Measurements from ENCODE around the gene IGSF9. TPM values are rescaled to one million over a fixed set of nuclear protein-coding genes. Genes with fewer than 3 reads are reported as not detected.

Gene IGSF9
- total RNA-seq, 2 donors from 2014 or later: 0.99 TPM; not detected in 1

DNA sequence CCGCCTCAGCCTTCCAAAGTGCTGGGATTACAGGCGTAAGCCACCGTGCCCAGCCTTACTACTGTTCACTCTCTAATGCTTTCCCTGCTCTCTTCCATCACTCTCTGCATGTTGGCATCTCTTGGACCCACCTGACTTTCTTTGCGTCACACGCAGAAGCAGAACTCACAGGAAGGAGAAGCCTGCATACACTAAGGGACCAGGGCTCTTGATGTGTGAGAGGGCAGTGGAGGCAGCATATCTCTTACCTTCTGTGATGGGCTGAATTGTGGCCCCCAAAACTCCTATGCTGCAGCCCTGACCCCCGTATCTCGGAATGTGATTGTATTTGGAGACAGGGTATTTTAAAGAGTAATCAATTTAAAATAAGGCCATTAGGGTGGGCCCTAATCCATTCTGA, 35.4 kb upstream of the IGSF9 start:
- ATAC-seq (ENCODE audit: insufficient number of reproducible peaks, low FRiP score, low read depth) (no peak), DNase-seq (ENCODE audit: low spot score) (no peak)
- Histone ChIP-seq H3K27ac (no peak overlapping the region), H3K4me1 (ENCODE audit: control insufficient read depth in 1 of 2, low read depth in 2 of 2) (no peaks in the 10 kb centered on the region), H3K27me3 (replicated peaks; ENCODE audit: insufficient read depth) (no peaks in the 10 kb centered on the region), H3K4me3 (no peak overlapping the region), H3K9me3 (no peaks in the 10 kb centered on the region), H3K36me3 (no peaks in the 10 kb centered on the region)
- TF ChIP-seq, protein P1, sequence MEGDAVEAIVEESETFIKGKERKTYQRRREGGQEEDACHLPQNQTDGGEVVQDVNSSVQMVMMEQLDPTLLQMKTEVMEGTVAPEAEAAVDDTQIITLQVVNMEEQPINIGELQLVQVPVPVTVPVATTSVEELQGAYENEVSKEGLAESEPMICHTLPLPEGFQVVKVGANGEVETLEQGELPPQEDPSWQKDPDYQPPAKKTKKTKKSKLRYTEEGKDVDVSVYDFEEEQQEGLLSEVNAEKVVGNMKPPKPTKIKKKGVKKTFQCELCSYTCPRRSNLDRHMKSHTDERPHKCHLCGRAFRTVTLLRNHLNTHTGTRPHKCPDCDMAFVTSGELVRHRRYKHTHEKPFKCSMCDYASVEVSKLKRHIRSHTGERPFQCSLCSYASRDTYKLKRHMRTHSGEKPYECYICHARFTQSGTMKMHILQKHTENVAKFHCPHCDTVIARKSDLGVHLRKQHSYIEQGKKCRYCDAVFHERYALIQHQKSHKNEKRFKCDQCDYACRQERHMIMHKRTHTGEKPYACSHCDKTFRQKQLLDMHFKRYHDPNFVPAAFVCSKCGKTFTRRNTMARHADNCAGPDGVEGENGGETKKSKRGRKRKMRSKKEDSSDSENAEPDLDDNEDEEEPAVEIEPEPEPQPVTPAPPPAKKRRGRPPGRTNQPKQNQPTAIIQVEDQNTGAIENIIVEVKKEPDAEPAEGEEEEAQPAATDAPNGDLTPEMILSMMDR (IDR thresholded peaks at IDR 0.05): no peak

DNA sequence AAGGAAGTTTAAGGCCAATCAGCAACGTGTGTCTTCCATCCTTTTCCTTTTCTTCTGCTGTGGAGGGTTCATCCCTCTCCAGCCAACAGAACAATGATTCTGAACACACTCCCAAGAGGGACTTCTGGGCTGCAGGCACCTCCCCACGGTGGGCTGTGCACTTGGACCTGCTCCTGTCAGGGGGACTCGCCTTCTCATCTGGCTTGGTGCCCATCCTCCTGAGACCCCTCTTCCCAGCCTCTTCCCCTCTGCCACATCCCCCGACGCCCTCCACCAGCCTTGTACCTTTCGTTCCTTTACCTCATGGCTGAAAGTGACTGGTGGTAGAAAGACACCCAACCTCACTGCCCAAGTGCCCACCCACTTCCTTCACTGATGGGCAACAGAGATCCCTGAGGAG, 34.7 kb upstream of the IGSF9 start:
- TF ChIP-seq, protein P1 (IDR thresholded peaks at IDR 0.05): no peak
- no peaks in the 10 kb centered on the region for H3K4me1 ChIP-seq (ENCODE audit: control insufficient read depth in 1 of 2, low read depth in 2 of 2)
- no peak for ATAC-seq (ENCODE audit: insufficient number of reproducible peaks, low FRiP score, low read depth)

DNA sequence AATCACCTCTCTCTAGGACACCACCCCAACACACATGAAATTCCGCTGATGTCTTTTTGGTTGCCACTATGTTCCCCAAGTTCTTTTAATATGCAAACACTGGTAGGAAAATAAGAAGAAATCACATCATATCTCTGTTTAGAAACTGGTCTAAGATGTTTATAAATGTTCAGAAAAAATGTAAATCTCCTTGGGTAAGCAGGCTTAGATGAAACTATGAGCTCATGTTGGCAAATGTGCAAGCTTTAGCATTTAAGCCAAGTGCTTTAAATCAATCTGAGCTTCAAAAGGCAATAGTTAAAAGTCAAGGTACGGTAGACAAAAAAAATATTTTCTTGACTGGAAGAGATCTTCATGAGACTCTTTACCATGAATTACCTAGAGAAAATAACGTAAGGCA, 33.8 kb upstream of the IGSF9 start:
- ATAC-seq (ENCODE audit: insufficient number of reproducible peaks, low FRiP score, low read depth): no peak
- Histone ChIP-seq H3K27me3 (replicated peaks; ENCODE audit: insufficient read depth) (no peaks in the 10 kb centered on the region), H3K4me3 (no peak overlapping the region), H3K4me1 (ENCODE audit: control insufficient read depth in 1 of 2, low read depth in 2 of 2) (no peaks in the 10 kb centered on the region), H3K36me3 (no peaks in the 10 kb centered on the region), H3K27ac (no peak overlapping the region), H3K9me3 (no peaks in the 10 kb centered on the region)
- TF ChIP-seq, protein P1 (IDR thresholded peaks at IDR 0.05): no peak
- DNase-seq (ENCODE audit: low spot score): no peak

More for the DNA sequence above, 34.7 kb upstream of the IGSF9 start:
- no peak overlapping the region for H3K4me3 ChIP-seq
- no peaks in the 10 kb centered on the region for H3K36me3 ChIP-seq
- DNase-seq (ENCODE audit: low spot score): no peak
- H3K27me3 ChIP-seq (replicated peaks; ENCODE audit: insufficient read depth): no peaks in the 10 kb centered on the region
- no peaks in the 10 kb centered on the region for H3K9me3 ChIP-seq
- no peak overlapping the region for H3K27ac ChIP-seq

DNA sequence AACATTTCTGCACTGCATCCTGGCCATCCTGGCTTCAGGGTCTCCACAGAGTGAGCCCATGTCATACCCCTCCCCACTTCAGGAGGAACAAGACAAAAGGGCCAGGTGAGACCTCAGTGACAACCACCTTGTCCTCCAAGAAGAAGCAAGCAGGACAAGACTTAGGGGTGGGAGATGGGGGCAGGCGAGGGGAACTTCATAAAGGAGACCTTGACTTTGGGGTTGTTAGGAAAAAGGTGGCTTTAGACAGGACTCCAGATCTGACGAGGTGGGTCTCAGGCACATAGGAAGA, 32.6 kb upstream of the IGSF9 start:
- H3K36me3 ChIP-seq: no peaks in the 10 kb centered on the region

DNA sequence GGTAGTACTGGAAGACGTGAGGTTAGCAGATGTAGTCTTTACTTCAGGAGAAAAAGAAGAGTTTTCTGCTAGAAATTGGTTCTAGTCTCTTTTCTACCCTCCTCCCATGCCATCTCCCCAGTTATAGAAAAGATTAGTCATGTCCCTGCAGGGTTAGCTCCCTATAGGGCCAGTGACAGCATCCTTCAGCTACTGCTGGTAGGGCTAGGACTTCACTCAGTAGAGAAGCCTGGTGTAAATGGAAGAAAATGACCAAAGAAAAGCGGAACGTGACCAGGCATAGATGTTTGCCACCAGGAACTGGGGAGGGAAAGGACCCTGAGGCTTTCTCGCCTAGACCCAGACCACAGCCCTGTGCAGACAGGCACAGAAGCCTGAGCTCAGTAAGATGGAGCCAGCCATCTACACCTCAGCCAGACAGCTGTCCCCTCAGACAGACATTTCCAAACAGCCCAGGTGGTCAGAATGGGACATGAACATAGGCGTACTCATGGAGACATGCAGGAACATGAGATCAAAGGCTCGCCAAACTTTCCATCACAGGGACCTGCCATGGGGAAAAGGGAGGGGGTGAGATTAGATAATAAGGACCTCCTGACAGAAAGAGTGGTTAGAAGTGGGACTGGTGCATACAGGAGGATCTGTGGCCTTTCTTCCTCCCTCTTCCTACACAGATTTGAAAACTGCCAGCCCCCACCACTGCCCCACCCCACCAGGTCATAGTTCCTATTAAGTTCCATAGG, 32.1 kb upstream of the IGSF9 start:
- DNase-seq (ENCODE audit: low spot score): no peak
- ATAC-seq (ENCODE audit: insufficient number of reproducible peaks, low FRiP score, low read depth): no peak
- Histone ChIP-seq H3K36me3 (no peaks in the 10 kb centered on the region), H3K4me3 (no peak overlapping the region), H3K4me1 (ENCODE audit: control insufficient read depth in 1 of 2, low read depth in 2 of 2) (no peaks in the 10 kb centered on the region), H3K27me3 (replicated peaks; ENCODE audit: insufficient read depth) (no peaks in the 10 kb centered on the region), H3K27ac (no peak overlapping the region), H3K9me3 (no peaks in the 10 kb centered on the region)
- TF ChIP-seq, protein P1 (IDR thresholded peaks at IDR 0.05): no peak

More for the DNA sequence above, 32.6 kb upstream of the IGSF9 start:
- no peak overlapping the region for H3K4me3 ChIP-seq
- no peaks in the 10 kb centered on the region for H3K9me3 ChIP-seq
- TF ChIP-seq, protein P1 (IDR thresholded peaks at IDR 0.05): no peak
- ATAC-seq (ENCODE audit: insufficient number of reproducible peaks, low FRiP score, low read depth) (no peak), DNase-seq (ENCODE audit: low spot score) (no peak)
- H3K27me3 ChIP-seq (replicated peaks; ENCODE audit: insufficient read depth): no peaks in the 10 kb centered on the region
- H3K4me1 ChIP-seq (ENCODE audit: control insufficient read depth in 1 of 2, low read depth in 2 of 2): no peaks in the 10 kb centered on the region
- H3K27ac ChIP-seq: no peak overlapping the region
